PC-3 (cell line): ENCODE data around the gene THSD7A.

Source experiments
- EZH2 ChIP-seq: fragments of 300-600 bp; sonication (generic); IDR thresholded peaks from one replicate; pipeline ENCODE4 v1.6.1; 2017; ENCODE audit warnings: antibody characterized with exemption, mild to moderate bottlenecking, low read length; ENCODE audit not compliant: unreplicated experiment
- TF ChIP-seq, protein P1 (sequence below): fragments of 300-600 bp; sonication (generic); conservative IDR thresholded peaks from 2 replicates; pipeline ENCODE4 v1.5.1; 2017; ENCODE audit warnings: antibody characterized with exemption, low read depth, mild to moderate bottlenecking, low read length

GRCh38 chr7:11811709-11812108 is 20.3 kb downstream of the THSD7A start:
- TF ChIP-seq, protein P1, sequence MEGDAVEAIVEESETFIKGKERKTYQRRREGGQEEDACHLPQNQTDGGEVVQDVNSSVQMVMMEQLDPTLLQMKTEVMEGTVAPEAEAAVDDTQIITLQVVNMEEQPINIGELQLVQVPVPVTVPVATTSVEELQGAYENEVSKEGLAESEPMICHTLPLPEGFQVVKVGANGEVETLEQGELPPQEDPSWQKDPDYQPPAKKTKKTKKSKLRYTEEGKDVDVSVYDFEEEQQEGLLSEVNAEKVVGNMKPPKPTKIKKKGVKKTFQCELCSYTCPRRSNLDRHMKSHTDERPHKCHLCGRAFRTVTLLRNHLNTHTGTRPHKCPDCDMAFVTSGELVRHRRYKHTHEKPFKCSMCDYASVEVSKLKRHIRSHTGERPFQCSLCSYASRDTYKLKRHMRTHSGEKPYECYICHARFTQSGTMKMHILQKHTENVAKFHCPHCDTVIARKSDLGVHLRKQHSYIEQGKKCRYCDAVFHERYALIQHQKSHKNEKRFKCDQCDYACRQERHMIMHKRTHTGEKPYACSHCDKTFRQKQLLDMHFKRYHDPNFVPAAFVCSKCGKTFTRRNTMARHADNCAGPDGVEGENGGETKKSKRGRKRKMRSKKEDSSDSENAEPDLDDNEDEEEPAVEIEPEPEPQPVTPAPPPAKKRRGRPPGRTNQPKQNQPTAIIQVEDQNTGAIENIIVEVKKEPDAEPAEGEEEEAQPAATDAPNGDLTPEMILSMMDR, result no peak
- TF ChIP-seq EZH2, result no peak
